ENCODE measurements around the gene HOXA4.

HOXA4 gene

DNA sequence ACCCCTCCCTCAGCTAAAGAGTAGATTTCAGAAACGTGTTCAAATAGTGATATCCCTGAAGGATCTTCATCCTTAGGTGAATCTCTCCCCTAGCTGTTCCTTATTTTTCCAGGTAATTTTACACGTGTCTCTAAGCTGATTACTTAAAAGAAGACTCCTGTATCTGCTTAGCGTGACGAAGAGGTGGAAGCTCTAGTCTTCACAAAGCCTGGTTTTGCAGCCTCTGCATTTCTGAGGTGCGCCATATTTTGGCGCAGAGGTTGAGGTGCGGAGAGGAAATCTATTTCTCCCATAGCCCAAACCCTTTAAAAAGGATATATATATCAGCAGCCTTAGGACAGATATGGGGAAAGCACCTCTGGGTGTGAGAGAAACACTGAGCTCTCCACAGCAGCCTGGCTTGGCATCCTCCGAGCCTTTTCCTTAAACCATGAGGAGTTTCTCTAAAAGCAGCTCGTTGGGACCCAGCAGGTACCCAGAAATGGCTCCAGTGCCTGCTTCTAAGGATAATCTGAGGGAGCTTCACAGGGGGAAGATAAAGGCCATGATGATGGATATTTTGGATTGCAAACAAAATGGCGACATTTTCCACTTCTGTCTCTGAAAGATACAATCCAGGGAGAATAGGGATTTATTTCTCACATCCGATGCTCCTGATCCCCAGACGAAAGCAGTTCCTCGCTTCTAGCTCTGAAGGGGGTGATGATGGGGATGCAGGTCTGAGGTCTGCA, 25.1 kb downstream of the HOXA4 start:
- no peak for DNase-seq (ENCODE audit: low read depth)

- no peak for DNase-seq (ENCODE audit: low read depth)
These were observed 26.1 kb downstream of the HOXA4 start for GRCh38 chr7:27104341-27105058.

- no peak for DNase-seq (ENCODE audit: low read depth)
These were observed 26.9 kb downstream of the HOXA4 start for GRCh38 chr7:27103489-27104226.

DNA sequence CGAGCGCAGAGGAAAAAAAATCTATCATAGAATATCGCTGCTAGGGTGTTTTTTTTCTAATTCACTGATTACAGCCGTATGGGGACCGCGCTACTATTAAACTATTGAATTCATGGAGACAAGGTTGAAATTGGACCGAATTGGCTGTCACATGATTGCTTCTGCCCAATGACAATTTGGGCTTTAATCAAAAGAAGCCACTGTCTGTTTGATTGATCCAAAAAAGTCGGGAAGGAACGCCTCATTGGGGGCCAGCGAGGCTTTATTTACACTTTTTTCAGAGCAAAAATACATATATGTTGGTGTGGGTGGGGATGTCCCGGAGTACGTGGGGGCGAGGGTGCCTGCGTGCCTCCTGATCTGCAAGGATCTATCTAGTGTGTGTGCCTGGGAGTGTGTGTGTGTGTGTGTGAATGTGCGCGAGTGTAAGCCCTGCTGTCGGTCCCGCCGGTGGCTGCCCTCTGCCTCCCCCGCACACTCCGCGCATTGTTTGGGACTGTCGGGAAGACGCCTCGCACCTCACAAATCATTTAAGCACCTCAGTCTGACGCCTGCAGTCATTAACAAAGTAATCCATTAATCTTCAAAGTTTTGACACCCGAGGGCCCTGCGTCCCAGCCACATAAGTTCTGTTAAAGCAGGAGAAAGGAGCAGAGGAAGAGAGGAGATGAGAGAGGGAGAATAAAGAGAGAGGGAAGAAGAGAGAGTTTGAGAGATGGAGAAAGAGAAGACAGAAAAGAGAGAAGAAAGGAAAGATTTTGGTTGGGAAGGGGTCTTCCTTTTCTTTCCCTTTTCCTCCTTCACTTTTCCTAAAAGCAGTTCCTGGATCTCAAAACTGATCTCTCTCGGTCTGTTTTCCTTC, 27.7 kb downstream of the HOXA4 start, which contains the start of gene HOXA2:
Gene HOXA2 (minus strand): TSS at position 103 of the 862 bp plus-strand sequence. CDS start 183 bp downstream, outside the sequence.
- DNase-seq (ENCODE audit: low read depth): no peak

- DNase-seq (ENCODE audit: low read depth): no peak
These were observed 28.5 kb downstream of the HOXA4 start for GRCh38 chr7:27101957-27102580.

- DNase-seq (ENCODE audit: low read depth): no peak
These were observed 29.2 kb downstream of the HOXA4 start for GRCh38 chr7:27101171-27101956.

DNA sequence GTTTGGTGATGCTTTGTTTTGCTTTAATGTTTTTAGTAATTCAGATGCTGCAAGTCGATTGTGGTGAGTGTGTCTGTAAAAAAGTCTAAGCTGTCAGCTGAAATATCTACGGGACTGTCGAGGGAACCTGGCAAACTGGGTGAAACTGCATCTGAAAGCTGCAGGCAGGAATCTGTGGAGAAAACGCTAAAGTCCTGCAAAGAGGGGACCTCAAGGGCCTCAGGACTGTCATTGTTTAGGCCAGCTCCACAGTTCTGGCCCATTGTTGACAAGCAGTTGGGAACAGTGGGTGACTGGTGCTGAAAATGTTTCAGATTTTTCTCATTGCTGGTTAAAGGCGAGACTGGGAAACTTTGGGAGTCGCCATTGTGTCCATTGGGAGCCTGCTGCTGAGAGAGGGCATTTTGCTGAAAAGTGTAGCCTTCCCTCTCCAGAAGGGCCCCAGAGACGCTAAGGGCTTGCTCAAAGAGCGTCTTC, 29.8 kb downstream of the HOXA4 start:
- DNase-seq (ENCODE audit: low read depth): no peak

GRCh38 chr7:27099453-27100370, 30.8 kb downstream of the HOXA4 start:
- no peak for DNase-seq (ENCODE audit: low read depth)

GRCh38 chr7:27098578-27099451, 31.7 kb downstream of the HOXA4 start:
- DNase-seq (ENCODE audit: low read depth): no peak

GRCh38 chr7:27097686-27098577, 32.6 kb downstream of the HOXA4 start:
- no peak for DNase-seq (ENCODE audit: low read depth)

DNA sequence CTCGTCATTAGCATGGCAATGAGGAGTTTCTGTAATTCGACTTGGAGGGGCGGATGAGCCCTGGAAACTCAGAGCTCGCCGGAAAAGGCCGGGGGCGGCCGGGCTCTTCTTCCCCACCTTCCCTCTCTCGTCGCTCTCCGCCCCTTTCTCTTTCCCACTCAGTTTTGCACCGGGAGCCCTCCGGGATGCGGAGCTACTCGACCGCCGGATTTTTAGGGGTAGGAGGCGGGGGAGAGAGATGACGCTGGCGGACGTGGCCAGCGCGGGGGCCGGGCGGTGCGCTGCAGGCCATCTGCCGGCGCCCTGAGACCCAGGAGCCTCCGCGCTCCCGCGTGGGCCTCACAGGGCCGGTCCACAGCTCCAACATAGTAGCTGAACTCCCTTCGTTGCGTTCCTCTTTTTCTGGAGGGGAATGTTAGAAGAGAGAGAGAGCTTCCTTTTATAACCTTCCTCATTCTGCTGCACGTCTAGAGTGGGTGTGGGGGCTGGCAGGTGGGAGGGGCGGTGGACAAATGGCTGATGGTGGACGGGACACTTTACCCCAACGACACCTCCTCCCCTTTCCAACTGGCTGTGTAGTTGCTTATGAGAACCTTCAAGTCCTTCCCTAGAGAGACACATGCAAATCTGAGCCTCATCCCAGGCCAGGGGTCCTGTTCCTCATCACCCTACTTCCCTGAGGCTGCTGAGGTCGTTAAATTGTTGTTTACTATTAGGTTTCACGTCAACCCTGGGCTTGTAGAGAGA, 33.6 kb downstream of the HOXA4 start:
- DNase-seq (ENCODE audit: low read depth): no peak

DNA sequence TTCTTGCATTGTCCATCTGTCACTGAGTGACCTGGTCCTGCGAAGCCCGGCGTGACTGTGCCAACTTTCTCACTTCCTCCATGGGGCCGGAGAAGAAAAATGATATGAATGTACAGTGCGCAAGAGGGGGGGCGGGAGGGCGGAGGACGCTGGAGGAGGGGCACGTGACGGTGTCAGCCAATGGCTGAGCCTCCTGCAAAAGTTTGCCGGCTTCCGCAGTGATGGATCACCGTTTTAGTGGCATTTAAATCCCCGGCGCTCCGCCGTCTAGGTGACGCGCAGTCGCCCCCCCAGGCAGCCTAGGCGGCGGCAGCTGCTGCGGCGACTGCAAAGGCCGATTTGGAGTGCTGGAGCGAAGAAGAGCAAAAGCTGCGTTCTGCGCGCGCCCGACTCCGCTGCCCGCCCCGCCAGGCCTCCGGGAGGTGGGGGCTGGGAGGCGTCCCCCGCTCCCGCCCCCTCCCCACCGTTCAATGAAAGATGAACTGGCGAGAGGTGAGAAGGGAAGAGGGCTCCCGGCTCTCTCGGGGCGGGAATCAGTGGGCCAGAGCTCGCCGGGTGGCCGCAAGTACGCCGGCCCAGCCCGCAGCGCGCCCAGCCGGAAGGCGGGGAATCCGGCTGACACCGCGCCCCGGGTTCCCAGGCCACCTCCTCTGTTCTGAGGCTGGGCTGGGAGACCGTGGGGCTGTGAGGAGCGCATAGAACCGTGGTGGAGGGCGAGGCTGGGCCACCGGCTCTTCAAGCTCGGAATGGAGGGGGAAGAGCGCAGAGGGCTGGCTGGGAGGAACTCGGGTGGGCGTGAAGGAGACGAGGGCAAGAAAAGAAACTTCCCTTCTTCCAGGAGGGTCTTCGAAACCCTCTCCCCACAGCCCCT, 34.4 kb downstream of the HOXA4 start, which contains the start of gene HOXA1:
Gene HOXA1 (minus strand): TSS at position 104 of the 871 bp plus-strand sequence. CDS start 88 bp downstream, at position 16.
- DNase-seq (ENCODE audit: low read depth): peak; percentile 36

GRCh38 chr7:27095050-27095896, 35.3 kb downstream of the HOXA4 start:
- no peak for DNase-seq (ENCODE audit: low read depth)

GRCh38 chr7:27094304-27095049, 36.1 kb downstream of the HOXA4 start:
- no peak for DNase-seq (ENCODE audit: low read depth)

Measured in activated T-helper 1 cell treated with Interleukin-2 at 50 U/mL for 16 hours (primary cell).